Suprapubic skin (tissue), 4 donors: ENCODE results near the gene TLE4.

Source experiments
- POLR2A ChIP-seq, 2 donors: fragments of 450-650 bp; IDR thresholded peaks; one replicate each; pipeline ENCODE4 v1.6.1; 2017; ENCODE audit warnings: antibody characterized with exemption in 2 of 2, mild to moderate bottlenecking in 2 of 2, moderate library complexity in 2 of 2
- POLR2AphosphoS5 ChIP-seq, 3 donors: sonication (generic); formaldehyde crosslinking; IDR thresholded peaks; one replicate each; pipeline ENCODE4 v1.6.1; 2017; ENCODE audit warnings: antibody characterized with exemption in 3 of 3
- TF ChIP-seq, protein P1 (sequence below), 2 donors: fragments of 200-600 bp in 1 of 2; fragments of 450-650 bp in 1 of 2; sonication (generic) in 1 of 2; IDR thresholded peaks; one replicate each; pipeline ENCODE4 v1.5.1; 2016 to 2019; ENCODE audit warnings: antibody characterized with exemption in 2 of 2, mild to moderate bottlenecking in 1 of 2, moderate library complexity in 1 of 2

DNA sequence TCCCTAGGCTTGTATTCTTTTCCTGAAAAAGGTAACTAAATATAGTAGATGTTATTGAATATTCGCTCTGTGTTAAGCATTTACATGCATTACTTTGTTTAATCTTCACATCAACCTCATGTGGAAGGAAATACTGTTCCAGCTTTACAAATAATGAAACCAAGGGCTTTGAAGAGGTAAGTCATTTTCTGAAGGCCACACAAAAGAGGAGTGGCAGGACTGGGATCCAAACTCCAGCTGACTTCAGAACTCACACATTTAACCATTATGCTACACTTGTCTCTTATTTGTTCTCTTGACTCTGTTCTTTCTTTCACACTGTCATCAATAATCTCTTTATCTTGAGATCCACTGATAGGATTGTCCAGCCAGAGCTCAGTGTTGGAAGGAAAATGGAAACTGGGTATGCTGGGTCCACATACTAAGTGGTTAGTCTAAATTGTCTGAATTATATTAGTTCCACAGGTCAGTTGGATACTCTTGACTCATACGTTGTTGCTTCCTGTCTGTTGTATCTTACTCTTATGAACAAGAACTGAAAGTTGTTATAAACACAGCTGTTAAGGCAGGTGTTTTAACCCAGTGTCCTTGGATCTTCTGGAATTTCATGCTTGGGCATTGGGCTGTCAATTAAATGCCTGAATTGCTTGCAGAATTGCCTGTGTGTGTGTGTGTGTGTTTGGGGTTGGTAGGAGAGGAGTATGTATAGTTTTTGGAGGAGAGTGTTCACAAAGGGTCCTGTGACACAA lies 65.6 kb downstream of the TLE4 start:
- TF ChIP-seq, protein P1, sequence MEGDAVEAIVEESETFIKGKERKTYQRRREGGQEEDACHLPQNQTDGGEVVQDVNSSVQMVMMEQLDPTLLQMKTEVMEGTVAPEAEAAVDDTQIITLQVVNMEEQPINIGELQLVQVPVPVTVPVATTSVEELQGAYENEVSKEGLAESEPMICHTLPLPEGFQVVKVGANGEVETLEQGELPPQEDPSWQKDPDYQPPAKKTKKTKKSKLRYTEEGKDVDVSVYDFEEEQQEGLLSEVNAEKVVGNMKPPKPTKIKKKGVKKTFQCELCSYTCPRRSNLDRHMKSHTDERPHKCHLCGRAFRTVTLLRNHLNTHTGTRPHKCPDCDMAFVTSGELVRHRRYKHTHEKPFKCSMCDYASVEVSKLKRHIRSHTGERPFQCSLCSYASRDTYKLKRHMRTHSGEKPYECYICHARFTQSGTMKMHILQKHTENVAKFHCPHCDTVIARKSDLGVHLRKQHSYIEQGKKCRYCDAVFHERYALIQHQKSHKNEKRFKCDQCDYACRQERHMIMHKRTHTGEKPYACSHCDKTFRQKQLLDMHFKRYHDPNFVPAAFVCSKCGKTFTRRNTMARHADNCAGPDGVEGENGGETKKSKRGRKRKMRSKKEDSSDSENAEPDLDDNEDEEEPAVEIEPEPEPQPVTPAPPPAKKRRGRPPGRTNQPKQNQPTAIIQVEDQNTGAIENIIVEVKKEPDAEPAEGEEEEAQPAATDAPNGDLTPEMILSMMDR (IDR thresholded peaks at IDR 0.05), result no peak
- TF ChIP-seq POLR2A (IDR thresholded peaks at IDR 0.05) (no peak), POLR2AphosphoS5 (IDR thresholded peaks at IDR 0.05) (no peak)
